Trophoblast cell (in vitro differentiated cells and primary cell): ENCODE data around the gene ATP2C2.

ENCODE experiments used
- DNase-seq, 2 donors: peaks; one replicate each; pipeline ENCODE4 v3.0.0-alpha.2; 2016
- H2AFZ ChIP-seq: 2 replicates; pipeline ENCODE4 v1.6.1; 2013; ENCODE audit warnings: low read length, moderate library complexity, mild to moderate bottlenecking; ENCODE audit not compliant: insufficient read depth, poor library complexity
- H2AK5ac ChIP-seq: 2 replicates; pipeline ENCODE4 v1.6.1; 2013; ENCODE audit warnings: mild to moderate bottlenecking, low read length
- H2BK120ac ChIP-seq: 2 replicates; pipeline ENCODE4 v1.6.1; 2013; ENCODE audit warnings: low read length, mild to moderate bottlenecking, moderate library complexity; ENCODE audit not compliant: insufficient read depth, poor library complexity
- H2BK12ac ChIP-seq: 2 replicates; pipeline ENCODE4 v1.6.1; 2013; ENCODE audit warnings: mild to moderate bottlenecking, low read length, moderate library complexity
- H2BK5ac ChIP-seq: 2 replicates; pipeline ENCODE4 v1.6.1; 2013; ENCODE audit warnings: low read length, low read depth, moderate library complexity, mild to moderate bottlenecking; ENCODE audit not compliant: poor library complexity
- H3K14ac ChIP-seq: 2 replicates; pipeline ENCODE4 v1.6.1; 2013; ENCODE audit warnings: mild to moderate bottlenecking, low read length
- H3K18ac ChIP-seq: 2 replicates; pipeline ENCODE4 v1.6.1; 2013; ENCODE audit warnings: mild to moderate bottlenecking, low read length
- H3K23ac ChIP-seq: 2 replicates; pipeline ENCODE4 v1.6.1; 2013; ENCODE audit warnings: low read length
- H3K27ac ChIP-seq: 2 replicates; pipeline ENCODE4 v1.5.1; 2013; ENCODE audit warnings: low read depth, mild to moderate bottlenecking, inconsistent platforms, low read length, moderate library complexity
- H3K27me3 ChIP-seq: 2 replicates; pipeline ENCODE4 v1.6.1; 2013; ENCODE audit warnings: inconsistent platforms, mild to moderate bottlenecking, low read length, moderate library complexity; ENCODE audit not compliant: insufficient read depth
- H3K36me3 ChIP-seq, 2 experiments: 1 replicate in 1 of 2; 2 replicates in 1 of 2; pipeline ENCODE4 v1.6.1; 2013; ENCODE audit warnings: low read length in 2 of 2, mild to moderate bottlenecking in 2 of 2, moderate library complexity in 1 of 2; ENCODE audit not compliant: insufficient read depth in 2 of 2, control insufficient read depth in 1 of 2
- H3K4ac ChIP-seq: 2 replicates; pipeline ENCODE4 v1.6.1; 2013; ENCODE audit warnings: low read depth, mild to moderate bottlenecking, low read length, moderate library complexity
- H3K4me1 ChIP-seq, 2 experiments: 1 replicate in 1 of 2; 2 replicates in 1 of 2; pipeline ENCODE4 v1.6.1; 2013; ENCODE audit warnings: low read length in 2 of 2, mild to moderate bottlenecking in 2 of 2, moderate library complexity in 1 of 2; ENCODE audit not compliant: insufficient read depth in 2 of 2, control insufficient read depth in 1 of 2
- H3K4me2 ChIP-seq: 2 replicates; pipeline ENCODE4 v1.6.1; 2013; ENCODE audit warnings: inconsistent platforms, mild to moderate bottlenecking, low read length, moderate library complexity
- H3K4me3 ChIP-seq: 2 replicates; pipeline ENCODE4 v1.5.1; 2013; ENCODE audit warnings: mild to moderate bottlenecking, low read depth, low read length, inconsistent platforms
- H3K79me1 ChIP-seq: one replicate; pipeline ENCODE4 v1.6.1; 2013; ENCODE audit warnings: low read length
- H3K79me2 ChIP-seq: 2 replicates; pipeline ENCODE4 v1.6.1; 2013; ENCODE audit warnings: low read length, mild to moderate bottlenecking; ENCODE audit not compliant: control insufficient read depth, insufficient read depth, poor library complexity
- H3K9ac ChIP-seq: 2 replicates; pipeline ENCODE4 v1.6.1; 2013; ENCODE audit warnings: mild to moderate bottlenecking, low read length
- H3K9me3 ChIP-seq: 2 replicates; pipeline ENCODE4 v1.6.1; 2013; ENCODE audit warnings: low read depth, mild to moderate bottlenecking, control low read depth, inconsistent platforms, low read length; ENCODE audit not compliant: insufficient read depth
- H4K12ac ChIP-seq: 2 replicates; pipeline ENCODE4 v1.6.1; 2013; ENCODE audit warnings: low read depth, mild to moderate bottlenecking, low read length, moderate library complexity
- H4K8ac ChIP-seq: 2 replicates; pipeline ENCODE4 v1.6.1; 2013; ENCODE audit warnings: low read depth, mild to moderate bottlenecking, low read length, moderate library complexity
- H4K91ac ChIP-seq: one replicate; pipeline ENCODE4 v1.6.1; 2013; ENCODE audit warnings: low read depth, mild to moderate bottlenecking, low read length, moderate library complexity
- WGBS: extraction: QIAGEN DNeasy Blood & Tissue Kit; methylation state at CpG from one replicate; pipeline ENCODE4 v1.1.7; 2013; ENCODE audit warnings: missing lambda C conversion rate; ENCODE audit not compliant: insufficient read length, insufficient coverage; ENCODE audit errors: extremely low coverage; 5-methylcytosine and 5-hydroxymethylcytosine counted together

Gene ATP2C2

GRCh38 chr16:84436196-84436595, 67.9 kb downstream of the ATP2C2 start:
- Histone ChIP-seq H4K91ac (no peak overlapping the region), H2AK5ac (no peak overlapping the region), H3K18ac (no peak overlapping the region), H2BK5ac (no peak overlapping the region), H4K8ac (no peak overlapping the region), H3K79me2 (no peaks in the 10 kb centered on the region), H4K12ac (no peak overlapping the region), H3K4me2 (no peak overlapping the region), H3K4ac (no peak overlapping the region), H2BK12ac (no peak overlapping the region), H3K27ac (no peak overlapping the region), H2BK120ac (no peak overlapping the region), H3K4me3 (no peak overlapping the region), H3K14ac (no peak overlapping the region), H3K79me1 (no peaks in the 10 kb centered on the region), H3K9me3 (no peaks in the 10 kb centered on the region), H3K36me3 (no peaks in the 10 kb centered on the region), H3K4me1 (no peaks in the 10 kb centered on the region), H3K9ac (no peak overlapping the region), H2AFZ (no peak overlapping the region), H3K23ac (no peak overlapping the region), H3K27me3 (no peaks in the 10 kb centered on the region)
- WGBS: no CpG with 5 or more reads among the region's 10 CpGs
- DNase-seq: no peak

GRCh38 chr16:84438971-84439696, 70.8 kb downstream of the ATP2C2 start:
- Histone ChIP-seq H3K27me3 (no peaks in the 10 kb centered on the region), H2BK12ac (no peak overlapping the region), H3K4me2 (no peak overlapping the region), H2AFZ (no peak overlapping the region), H3K36me3 (no peaks in the 10 kb centered on the region), H3K23ac (no peak overlapping the region), H3K79me2 (no peaks in the 10 kb centered on the region), H2AK5ac (no peak overlapping the region), H4K8ac (no peak overlapping the region), H2BK5ac (no peak overlapping the region), H3K4ac (no peak overlapping the region), H3K79me1 (no peaks in the 10 kb centered on the region), H3K4me3 (peak overlapping the region; percentile 18), H3K4me1 (no peaks in the 10 kb centered on the region), H2BK120ac (no peak overlapping the region), H3K9me3 (peaks cover 4% of the 10 kb centered on the region), H4K12ac (no peak overlapping the region), H3K14ac (no peak overlapping the region), H4K91ac (no peak overlapping the region), H3K27ac (no peak overlapping the region), H3K9ac (no peak overlapping the region), H3K18ac (no peak overlapping the region)
- DNase-seq: no peak
- no CpG with 5 or more reads among the region's 15 CpGs for WGBS

- Histone ChIP-seq H3K79me1 (no peaks in the 10 kb centered on the region), H3K27ac (no peak overlapping the region), H3K14ac (no peak overlapping the region), H4K8ac (no peak overlapping the region), H3K9me3 (peaks cover 4% of the 10 kb centered on the region), H3K4me2 (no peak overlapping the region), H2BK5ac (no peak overlapping the region), H2AFZ (no peak overlapping the region), H4K91ac (no peak overlapping the region), H3K79me2 (no peaks in the 10 kb centered on the region), H3K27me3 (no peaks in the 10 kb centered on the region), H2AK5ac (no peak overlapping the region), H3K23ac (no peak overlapping the region), H3K4me1 (no peaks in the 10 kb centered on the region), H3K36me3 (no peaks in the 10 kb centered on the region), H2BK120ac (no peak overlapping the region), H3K18ac (no peak overlapping the region), H2BK12ac (no peak overlapping the region), H3K4ac (no peak overlapping the region), H4K12ac (no peak overlapping the region), H3K9ac (no peak overlapping the region), H3K4me3 (no peak overlapping the region)
- no CpG with 5 or more reads among the region's 19 CpGs for WGBS
- DNase-seq: no peak
Observed at GRCh38 chr16:84442416-84443145, 74.2 kb downstream of the ATP2C2 start.

GRCh38 chr16:84443166-84443802, 74.9 kb downstream of the ATP2C2 start:
- Histone ChIP-seq H2BK12ac (no peak overlapping the region), H3K79me1 (no peaks in the 10 kb centered on the region), H2BK120ac (no peak overlapping the region), H3K9me3 (peaks cover 4% of the 10 kb centered on the region), H3K36me3 (no peaks in the 10 kb centered on the region), H2BK5ac (no peak overlapping the region), H3K18ac (no peak overlapping the region), H3K27ac (no peak overlapping the region), H3K4me2 (no peak overlapping the region), H4K8ac (no peak overlapping the region), H3K4me3 (no peak overlapping the region), H2AFZ (no peak overlapping the region), H3K27me3 (no peaks in the 10 kb centered on the region), H4K12ac (no peak overlapping the region), H3K14ac (no peak overlapping the region), H3K9ac (no peak overlapping the region), H3K79me2 (no peaks in the 10 kb centered on the region), H3K4ac (no peak overlapping the region), H3K4me1 (no peaks in the 10 kb centered on the region), H4K91ac (no peak overlapping the region), H2AK5ac (no peak overlapping the region), H3K23ac (no peak overlapping the region)
- DNase-seq: no peak
- no CpG with 5 or more reads among the region's 15 CpGs for WGBS
